Mammary epithelial cell (primary cell): ENCODE data around the gene CABYR.

Experiments
- CTCF ChIP-seq, 2 donors: IDR thresholded peaks in 1 of 2; conservative IDR thresholded peaks in 1 of 2; 2 replicates each; pipeline ENCODE4 v1.5.1; 2011 to 2012; ENCODE audit warnings: inconsistent platforms in 2 of 2, low read length in 2 of 2, mild to moderate bottlenecking in 2 of 2, control low read depth in 1 of 2, low read depth in 1 of 2; ENCODE audit not compliant: insufficient read depth in 1 of 2; ENCODE audit errors: extremely low read depth in 1 of 2
- EZH2 ChIP-seq: IDR thresholded peaks from 2 replicates; pipeline ENCODE4 v1.6.1; 2012; ENCODE audit warnings: low read length, inconsistent platforms, borderline replicate concordance

- no peak for TF ChIP-seq CTCF (conservative IDR thresholded peaks at IDR 0.05 in 1 of 2, IDR thresholded peaks at IDR 0.05 in 1 of 2; ENCODE audit: extremely low read depth in 1 of 2, insufficient read depth in 1 of 2, low read depth in 1 of 2, low read length in 2 of 2)
- TF ChIP-seq EZH2 = no peak
Measured at GRCh38 chr18:24089515-24090337, 49.1 kb upstream of the CABYR start.
